ENCODE data around the gene ZNF608. TPM values are rescaled to one million over a fixed set of nuclear protein-coding genes. Genes with fewer than 3 reads are reported as not detected.

ZNF608 gene
- polyA plus RNA-seq, 4 donors, result 56.4 to 80.4 (median 64.0) TPM

DNA sequence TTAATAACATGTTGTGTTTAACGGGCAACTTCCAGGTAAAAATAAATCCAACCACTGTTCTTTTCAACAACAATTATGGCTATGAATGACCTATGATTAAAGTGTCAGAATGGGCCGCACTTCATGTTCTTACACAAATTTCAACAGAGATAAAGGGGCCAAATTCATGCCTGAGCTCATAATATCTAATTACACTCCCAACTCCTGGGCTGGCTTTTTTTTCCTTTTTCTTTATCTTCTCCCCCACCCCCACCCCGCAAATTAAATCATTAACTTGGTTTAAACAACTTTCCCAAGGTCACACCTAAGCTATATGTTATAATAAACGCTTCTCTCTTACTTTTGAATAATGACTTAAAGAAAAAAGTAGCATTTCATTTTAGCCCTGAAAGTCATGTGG, 25.8 kb downstream of the ZNF608 start:
- DNase-seq (ENCODE audit: low read depth in 4 of 4, low spot score in 2 of 4), result no peak

DNA sequence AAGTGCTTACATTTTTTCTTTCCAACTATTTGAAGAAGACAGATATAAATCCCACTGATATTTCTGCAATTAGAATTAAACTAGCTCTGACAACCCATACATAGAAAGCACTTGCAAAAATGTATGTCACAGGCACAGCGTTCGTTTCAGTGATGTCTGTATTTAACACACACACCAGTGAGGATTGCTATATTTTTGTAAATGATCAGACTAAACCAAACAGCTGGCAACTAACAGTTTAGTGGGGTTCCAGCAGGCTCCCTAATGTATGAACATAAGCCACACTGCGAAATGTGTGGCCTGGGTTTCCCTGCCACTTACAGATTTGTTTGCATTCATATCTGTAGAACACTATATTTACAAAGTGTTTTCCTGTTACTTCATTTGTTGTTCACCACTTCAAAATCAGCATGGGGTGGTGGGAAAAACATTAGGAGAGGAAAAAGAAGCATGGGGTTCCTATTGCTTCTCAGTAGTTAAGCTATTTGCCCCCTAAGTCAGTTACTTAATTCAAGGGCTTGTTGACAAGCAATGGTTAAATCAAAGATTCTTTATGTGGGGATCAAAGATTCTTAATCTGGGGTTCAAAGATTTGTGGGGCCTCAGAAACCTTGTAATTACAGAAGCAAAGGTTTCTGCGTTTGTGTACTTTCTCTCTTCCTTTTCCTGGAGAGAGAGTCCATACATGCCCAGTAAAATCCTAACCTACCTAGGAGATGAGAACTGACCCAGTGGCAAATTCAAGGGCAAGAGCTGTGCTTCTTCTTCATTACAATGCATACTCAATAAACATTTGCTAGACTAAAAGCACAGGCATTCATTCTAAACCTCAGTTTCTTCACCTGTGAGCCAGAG, 27.1 kb downstream of the ZNF608 start:
- DNase-seq (ENCODE audit: low read depth in 4 of 4, low spot score in 2 of 4), result no peak

- no peak for DNase-seq (ENCODE audit: low read depth in 4 of 4, low spot score in 2 of 4)
These were observed 28.1 kb downstream of the ZNF608 start for GRCh38 chr5:124718380-124718789.

DNA sequence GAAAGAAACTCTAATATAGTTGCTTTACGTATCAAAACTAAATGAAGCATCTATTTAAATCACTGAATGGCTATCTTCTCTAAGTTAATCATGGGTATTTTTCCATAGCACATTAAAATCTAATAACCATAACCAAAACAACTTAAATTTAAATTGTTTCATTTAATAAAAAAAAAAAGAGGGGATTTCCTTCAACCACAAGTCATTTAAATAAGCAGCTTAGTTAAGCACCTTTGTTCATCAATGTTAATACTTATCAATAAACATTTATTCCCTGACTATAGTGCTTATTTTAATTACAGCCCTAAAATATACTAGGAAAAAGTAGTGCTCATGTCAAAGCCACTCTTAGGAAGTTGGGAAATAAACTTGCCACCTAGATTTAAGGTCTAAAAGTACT, 30.3 kb downstream of the ZNF608 start:
- no peak for DNase-seq (ENCODE audit: low read depth in 4 of 4, low spot score in 2 of 4)

DNA sequence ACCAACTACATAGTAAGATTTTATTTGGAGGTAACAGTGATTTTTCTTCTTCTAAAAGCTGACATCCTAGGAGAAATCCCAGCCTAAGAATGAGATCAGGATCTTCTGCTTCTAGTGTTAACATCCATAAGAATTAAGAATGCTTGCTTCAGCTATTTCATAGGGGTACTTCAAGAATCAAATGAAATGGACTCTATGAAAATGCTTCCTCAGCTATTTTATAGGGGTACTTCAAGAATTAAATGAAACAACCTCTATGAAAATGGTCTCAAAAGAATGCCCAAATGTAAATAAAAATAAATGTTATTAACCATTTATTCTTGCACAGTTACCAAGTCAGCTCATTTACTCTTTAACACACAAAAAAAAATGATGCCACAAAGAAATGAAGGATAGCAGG, 31.5 kb downstream of the ZNF608 start:
- DNase-seq (ENCODE audit: low read depth in 4 of 4, low spot score in 2 of 4), result no peak

DNA sequence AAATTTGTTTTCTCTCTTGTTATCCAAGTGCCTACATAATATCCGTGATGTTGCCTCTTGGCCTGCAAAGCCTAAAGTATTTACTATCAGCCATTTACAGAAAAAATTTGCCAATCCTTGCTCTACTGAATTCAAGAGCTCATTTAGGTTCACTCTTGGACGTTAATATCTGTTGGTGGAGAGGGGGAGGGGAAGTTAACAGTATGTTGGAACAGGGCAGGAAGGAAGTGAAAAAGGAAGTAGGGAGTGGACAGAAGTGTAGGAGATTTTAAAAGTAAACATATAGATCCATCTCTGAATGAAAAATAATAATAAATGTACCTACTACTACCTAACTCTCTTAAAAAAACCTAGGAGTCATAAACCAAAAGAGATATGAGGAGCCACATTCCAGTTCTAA, 32.8 kb downstream of the ZNF608 start:
- DNase-seq (ENCODE audit: low read depth in 4 of 4, low spot score in 2 of 4), result no peak

GRCh38 chr5:124712731-124713305, 33.6 kb downstream of the ZNF608 start:
- DNase-seq (ENCODE audit: low read depth in 4 of 4, low spot score in 2 of 4), result no peak

GRCh38 chr5:124708086-124708485, 38.4 kb downstream of the ZNF608 start:
- DNase-seq (ENCODE audit: low read depth in 4 of 4, low spot score in 2 of 4), result no peak

DNA sequence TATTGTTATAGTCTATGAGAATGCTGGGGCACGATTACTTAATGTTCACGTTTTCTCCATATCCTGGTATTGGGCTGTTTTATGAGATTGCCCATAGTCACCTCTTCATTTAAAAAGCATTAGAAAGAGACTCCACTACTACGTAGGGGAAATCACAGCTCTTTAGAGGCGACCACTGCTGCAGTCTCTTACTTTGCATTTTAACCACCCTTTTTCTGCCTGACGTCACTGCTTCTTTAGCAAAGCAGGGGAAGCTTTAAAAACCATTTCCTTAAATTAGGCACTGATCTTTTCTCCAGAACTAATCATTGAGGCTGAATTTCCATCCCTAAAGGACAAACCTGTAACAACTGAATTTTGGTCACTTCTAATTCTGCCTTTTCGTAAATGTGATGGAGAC, 38.9 kb downstream of the ZNF608 start:
- no peak for DNase-seq (ENCODE audit: low read depth in 4 of 4, low spot score in 2 of 4)

- DNase-seq (ENCODE audit: low read depth in 4 of 4, low spot score in 2 of 4), result peak in 2 of 4 donors; percentile 59 to 62
These were observed 39.6 kb downstream of the ZNF608 start for GRCh38 chr5:124706729-124707361.

DNA sequence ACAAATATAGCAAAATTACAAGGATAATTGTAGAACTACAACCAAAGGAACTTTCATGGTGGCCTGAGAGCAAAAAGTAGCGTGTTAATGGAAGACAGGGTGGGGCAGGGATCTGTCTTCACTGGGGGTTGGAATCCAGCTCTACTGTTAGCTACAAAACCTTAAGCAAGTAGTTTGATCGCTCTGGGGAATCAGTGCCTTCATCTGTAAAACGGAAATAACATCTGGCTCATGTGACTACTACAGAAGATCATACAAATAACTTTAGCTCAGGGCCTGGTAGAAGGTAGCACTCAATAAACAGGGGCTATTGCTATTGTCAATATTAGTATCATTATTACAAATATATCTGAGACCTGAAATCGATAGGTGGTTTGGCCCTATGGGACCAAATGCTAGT, 40.4 kb downstream of the ZNF608 start:
- DNase-seq (ENCODE audit: low read depth in 4 of 4, low spot score in 2 of 4), result no peak

- no peak for DNase-seq (ENCODE audit: low read depth in 4 of 4, low spot score in 2 of 4)
These were observed 40.9 kb downstream of the ZNF608 start for GRCh38 chr5:124705577-124705976.

DNA sequence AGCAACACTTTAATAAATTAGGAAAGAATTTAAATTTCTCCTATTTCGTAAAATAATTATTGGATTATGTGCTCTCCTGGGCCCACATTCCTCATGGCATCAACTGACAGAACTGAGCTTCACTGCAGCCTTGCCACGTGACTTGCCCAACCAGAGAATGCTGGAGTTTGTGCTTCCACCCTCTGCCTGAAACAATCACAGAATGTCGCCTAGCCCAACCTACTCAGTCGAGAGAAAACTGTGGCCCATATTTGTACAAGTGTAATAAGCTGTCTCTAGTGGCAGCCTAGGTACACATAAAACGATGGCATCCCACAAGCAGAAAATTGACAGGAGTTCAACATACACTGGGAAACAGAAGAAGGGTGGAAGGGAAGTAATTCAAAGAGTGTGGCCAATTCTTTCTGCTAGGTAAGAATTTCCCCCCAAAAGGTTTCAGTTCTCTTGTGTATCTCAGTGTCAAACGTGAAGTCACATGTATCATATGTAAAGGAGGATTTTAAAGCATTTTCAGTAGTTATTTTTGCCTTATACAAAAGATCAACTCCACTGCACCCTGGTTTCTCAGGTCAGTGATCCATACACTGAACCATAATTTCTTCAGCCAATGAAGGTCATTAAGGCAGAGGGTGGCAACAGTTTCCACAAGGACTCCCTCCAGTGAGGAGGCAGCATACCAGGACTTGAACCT, 41.7 kb downstream of the ZNF608 start:
- DNase-seq (ENCODE audit: low read depth in 4 of 4, low spot score in 2 of 4), result no peak

GRCh38 chr5:124703995-124704394, 42.4 kb downstream of the ZNF608 start:
- DNase-seq (ENCODE audit: low read depth in 4 of 4, low spot score in 2 of 4), result no peak

- DNase-seq (ENCODE audit: low read depth in 4 of 4, low spot score in 2 of 4), result peak in 2 of 4 donors; percentile 70 to 75
These were observed 43.9 kb downstream of the ZNF608 start for GRCh38 chr5:124702525-124702924.

GRCh38 chr5:124701873-124702425, 44.5 kb downstream of the ZNF608 start:
- DNase-seq (ENCODE audit: low read depth in 4 of 4, low spot score in 2 of 4), result no peak

GRCh38 chr5:124701016-124701415, 45.4 kb downstream of the ZNF608 start:
- DNase-seq (ENCODE audit: low read depth in 4 of 4, low spot score in 2 of 4), result no peak

DNA sequence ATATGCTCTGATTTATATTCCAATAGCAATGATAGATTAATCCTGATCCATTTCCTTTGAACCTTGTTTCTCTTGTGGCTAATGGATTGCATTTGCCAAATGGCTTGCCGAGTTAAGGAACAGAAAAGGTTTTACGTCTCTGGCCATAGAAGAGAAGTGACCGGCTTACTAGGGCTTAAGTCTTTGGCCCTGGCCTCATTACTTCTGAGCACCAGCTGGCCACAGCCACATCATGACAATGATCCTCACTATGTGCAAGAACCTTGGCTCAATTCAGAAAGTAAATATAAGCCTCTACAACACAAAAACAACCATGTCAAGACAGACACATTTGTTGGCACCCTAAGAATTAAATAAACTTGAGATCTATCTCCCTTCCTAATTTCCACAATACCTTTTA, 46.1 kb downstream of the ZNF608 start:
- DNase-seq (ENCODE audit: low read depth in 4 of 4, low spot score in 2 of 4), result no peak

- no peak for DNase-seq (ENCODE audit: low read depth in 4 of 4, low spot score in 2 of 4)
These were observed 47.7 kb downstream of the ZNF608 start for GRCh38 chr5:124698770-124699169.

GRCh38 chr5:124697933-124698591, 48.4 kb downstream of the ZNF608 start:
- no peak for DNase-seq (ENCODE audit: low read depth in 4 of 4, low spot score in 2 of 4)
